ENCODE results near the gene HOXC9. TPM values are rescaled to one million over a fixed set of nuclear protein-coding genes. Genes with fewer than 3 reads are reported as not detected.

HOXC9 gene
- total and polyA plus RNA-seq, 12 donors, result not detected

- ATAC-seq, result no peak
- Histone ChIP-seq H3K27me3 (peaks cover 37 to 98% (median 97%) of the 10 kb centered on the region in 7 donors), H3K27ac (no peak overlapping the region), H3K36me3 (peaks cover 0 to 5% (median 0%) of the 10 kb centered on the region in 9 donors), H3K9me3 (no peaks in the 10 kb centered on the region), H3K4me3 (no peak overlapping the region), H3K4me1 (peaks cover 8 to 31% (median 25%) of the 10 kb centered on the region in 9 donors)
- WGBS, 2 donors, result 17 to 26% methylated on average over 20 of the region's 20 CpGs
- no peak for DNase-seq
- TF ChIP-seq, protein P1, sequence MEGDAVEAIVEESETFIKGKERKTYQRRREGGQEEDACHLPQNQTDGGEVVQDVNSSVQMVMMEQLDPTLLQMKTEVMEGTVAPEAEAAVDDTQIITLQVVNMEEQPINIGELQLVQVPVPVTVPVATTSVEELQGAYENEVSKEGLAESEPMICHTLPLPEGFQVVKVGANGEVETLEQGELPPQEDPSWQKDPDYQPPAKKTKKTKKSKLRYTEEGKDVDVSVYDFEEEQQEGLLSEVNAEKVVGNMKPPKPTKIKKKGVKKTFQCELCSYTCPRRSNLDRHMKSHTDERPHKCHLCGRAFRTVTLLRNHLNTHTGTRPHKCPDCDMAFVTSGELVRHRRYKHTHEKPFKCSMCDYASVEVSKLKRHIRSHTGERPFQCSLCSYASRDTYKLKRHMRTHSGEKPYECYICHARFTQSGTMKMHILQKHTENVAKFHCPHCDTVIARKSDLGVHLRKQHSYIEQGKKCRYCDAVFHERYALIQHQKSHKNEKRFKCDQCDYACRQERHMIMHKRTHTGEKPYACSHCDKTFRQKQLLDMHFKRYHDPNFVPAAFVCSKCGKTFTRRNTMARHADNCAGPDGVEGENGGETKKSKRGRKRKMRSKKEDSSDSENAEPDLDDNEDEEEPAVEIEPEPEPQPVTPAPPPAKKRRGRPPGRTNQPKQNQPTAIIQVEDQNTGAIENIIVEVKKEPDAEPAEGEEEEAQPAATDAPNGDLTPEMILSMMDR (IDR thresholded peaks at IDR 0.05), result no peak
- intact Hi-C loops (cut with DNase I), result loop anchor here in 2 of 10 donors (2.0 to 10.0 kb wide), 2 partner anchors 203 to 371 kb away; no protein-coding TSS in a partner anchor
These were observed 4.3 kb downstream of the HOXC9 start for GRCh38 chr12:54004063-54004840.

GRCh38 chr12:54004841-54005530, 5.0 kb downstream of the HOXC9 start:
- H3K4me1 ChIP-seq, result peaks cover 9 to 28% (median 24%) of the 10 kb centered on the region in 9 donors
- DNase-seq, result no peak
- no peak overlapping the region for H3K27ac ChIP-seq
- peaks cover 44 to 98% (median 97%) of the 10 kb centered on the region in 7 donors for H3K27me3 ChIP-seq
- H3K9me3 ChIP-seq, result no peaks in the 10 kb centered on the region
- TF ChIP-seq, protein P1 (IDR thresholded peaks at IDR 0.05), result no peak
- intact Hi-C loops (cut with DNase I), result loop anchor here in 5 of 10 donors (2.0 to 10.0 kb wide), 4 partner anchors 197 to 370 kb away; no protein-coding TSS in a partner anchor
- ATAC-seq, result no peak
- no peak overlapping the region for H3K4me3 ChIP-seq
- peaks cover 0 to 5% (median 0%) of the 10 kb centered on the region in 9 donors for H3K36me3 ChIP-seq
- 11 to 16% methylated on average over 31 of the region's 31 CpGs for WGBS, 2 donors

DNA sequence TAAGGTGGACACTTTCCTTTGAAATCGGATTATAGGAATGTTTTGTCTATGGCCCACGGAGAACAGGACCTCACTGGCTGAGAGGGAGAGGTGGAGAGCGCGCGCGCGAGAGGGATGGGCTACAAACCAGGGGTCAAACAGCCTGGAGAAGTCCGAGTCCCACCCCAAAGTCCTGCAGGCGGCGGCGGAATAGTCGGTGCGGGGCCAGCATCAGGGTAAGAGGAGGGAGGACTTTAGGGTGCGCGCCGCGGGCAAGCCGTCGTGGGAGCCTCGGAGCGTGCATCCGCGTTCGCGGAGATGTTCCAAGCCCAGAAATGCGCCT, 5.5 kb downstream of the HOXC9 start:
- 5 to 7% methylated on average over 26 of the region's 26 CpGs for WGBS, 2 donors
- H3K9me3 ChIP-seq, result no peaks in the 10 kb centered on the region
- H3K27ac ChIP-seq, result no peak overlapping the region
- H3K27me3 ChIP-seq, result peaks cover 44 to 98% (median 97%) of the 10 kb centered on the region in 7 donors
- H3K4me3 ChIP-seq, result no peak overlapping the region
- DNase-seq, result no peak
- intact Hi-C loops (cut with DNase I), result loop anchor here in 5 of 10 donors (2.0 to 10.0 kb wide), 4 partner anchors 197 to 369 kb away; no protein-coding TSS in a partner anchor
- ATAC-seq, result no peak
- TF ChIP-seq, protein P1 (IDR thresholded peaks at IDR 0.05), result no peak
- H3K4me1 ChIP-seq, result peaks cover 6 to 23% (median 18%) of the 10 kb centered on the region in 9 donors
- peaks cover 0 to under 1% (median 0%) of the 10 kb centered on the region in 9 donors for H3K36me3 ChIP-seq

GRCh38 chr12:54005853-54006558, 6.0 kb downstream of the HOXC9 start:
- peaks cover 6 to 20% (median 16%) of the 10 kb centered on the region in 9 donors for H3K4me1 ChIP-seq
- DNase-seq (peak; percentile 85 to 88), ATAC-seq (peak; percentile 85 to 95 (median 91))
- TF ChIP-seq, protein P1 (IDR thresholded peaks at IDR 0.05), result peak; percentile 87 to 96 (median 93)
- H3K9me3 ChIP-seq, result no peaks in the 10 kb centered on the region
- WGBS, 2 donors, result 5% methylated on average over 39 of the region's 39 CpGs
- intact Hi-C loops (cut with DNase I), result loop anchor here (1.0 to 10.0 kb wide), 9 partner anchors 185 to 369 kb away; no protein-coding TSS in a partner anchor
- no peak overlapping the region for H3K27ac ChIP-seq
- no peaks in the 10 kb centered on the region for H3K36me3 ChIP-seq
- H3K27me3 ChIP-seq, result peaks cover 43 to 98% (median 97%) of the 10 kb centered on the region in 7 donors
- H3K4me3 ChIP-seq, result peak overlapping the region in 8 of 10 donors; percentile 17 to 44 (median 39)

Data from heart right ventricle (tissue), 16 donors.